HG03558 (cell line): ENCODE measurements around the gene NMD3.

Source experiments
- ATAC-seq: cut with Tn5 transposase; IDR thresholded peaks from one replicate; pipeline ENCODE4 v1.9.1; 2021; ENCODE audit warnings: moderate number of reproducible peaks; ENCODE audit not compliant: unreplicated experiment; ENCODE audit errors: extremely low read depth

NMD3 gene

DNA sequence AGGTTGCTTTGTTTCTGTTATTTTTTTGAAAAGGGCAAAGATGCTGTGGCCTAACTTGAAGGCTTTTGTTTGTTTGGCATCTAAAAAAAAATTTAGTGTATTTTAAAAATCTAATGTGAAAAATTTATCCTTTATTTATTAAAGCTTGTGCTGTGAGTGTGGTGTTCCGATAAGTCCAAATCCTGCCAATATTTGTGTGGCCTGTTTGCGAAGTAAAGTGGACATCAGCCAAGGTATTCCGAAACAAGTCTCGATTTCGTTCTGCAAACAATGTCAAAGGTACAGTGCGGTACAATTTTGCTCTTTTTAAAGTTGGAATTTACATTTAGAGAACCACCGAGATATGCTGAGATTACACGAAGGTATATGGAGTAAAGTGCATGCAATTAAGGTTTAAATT lies 3.7 kb downstream of the NMD3 start:
- ATAC-seq = no peak

DNA sequence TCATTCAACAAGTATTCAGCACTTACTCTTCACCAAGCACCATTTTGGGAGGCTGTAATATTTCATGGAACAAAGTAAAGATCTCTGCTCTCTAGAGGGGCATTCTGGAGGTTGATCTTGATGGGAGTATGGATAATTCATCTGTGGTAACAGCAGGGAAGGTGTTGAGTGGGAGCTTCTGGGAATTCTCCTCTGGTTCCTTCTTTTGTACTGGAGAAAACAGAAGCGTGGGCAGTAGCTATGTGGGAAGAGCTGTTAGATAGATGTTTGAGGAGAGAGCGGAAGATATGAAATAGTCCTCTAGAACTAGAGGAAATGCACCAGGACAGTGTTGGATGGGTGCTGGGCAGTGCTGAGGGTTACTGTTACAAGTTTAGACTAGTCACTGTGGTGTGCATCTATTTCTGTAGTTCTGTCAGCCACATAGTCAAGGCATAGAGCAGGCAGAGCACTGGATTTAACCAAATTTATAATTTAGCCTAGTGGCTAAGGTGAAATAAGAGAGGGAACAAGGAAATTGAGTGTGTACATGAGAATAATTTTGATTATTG lies 9.6 kb downstream of the NMD3 start:
- no peak for ATAC-seq

DNA sequence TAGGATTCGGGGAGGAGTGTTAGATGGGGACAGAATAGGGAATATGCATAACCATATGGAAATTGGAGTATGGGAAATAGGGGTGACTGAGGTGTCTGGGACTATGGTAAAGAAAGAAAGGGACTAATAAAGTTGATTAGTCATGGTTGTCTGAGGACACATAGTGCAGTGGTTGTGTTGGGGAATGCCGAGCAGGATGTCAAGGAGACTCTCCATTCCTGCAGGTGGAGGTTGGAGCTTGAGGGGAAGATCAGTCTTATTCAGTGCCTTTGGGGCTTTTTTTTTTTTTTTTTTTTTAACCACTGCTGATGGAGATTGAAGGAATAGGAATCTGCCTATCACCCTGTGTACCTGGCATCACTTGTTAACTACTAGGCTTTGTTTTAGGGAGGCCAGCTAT lies 10.8 kb downstream of the NMD3 start:
- no peak for ATAC-seq

DNA sequence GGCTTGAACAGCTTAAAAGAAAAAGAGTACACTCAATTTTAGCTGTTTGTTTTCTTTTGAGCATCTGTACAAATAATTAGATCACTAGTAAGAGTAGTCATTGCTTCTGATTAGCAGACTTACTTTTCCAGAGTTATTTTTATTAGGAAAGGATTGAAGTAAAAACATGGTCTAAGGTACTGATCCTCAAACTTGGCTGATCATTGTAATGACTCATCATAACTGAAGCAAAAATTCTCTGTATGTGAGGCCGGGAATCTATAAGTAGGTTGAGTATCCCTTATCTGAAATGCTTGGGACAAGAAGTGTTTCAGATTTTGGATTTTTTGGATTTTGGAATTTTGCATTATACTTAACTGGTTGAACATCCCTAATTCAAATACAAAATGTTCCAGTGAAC lies 12.4 kb downstream of the NMD3 start:
- no peak for ATAC-seq

DNA sequence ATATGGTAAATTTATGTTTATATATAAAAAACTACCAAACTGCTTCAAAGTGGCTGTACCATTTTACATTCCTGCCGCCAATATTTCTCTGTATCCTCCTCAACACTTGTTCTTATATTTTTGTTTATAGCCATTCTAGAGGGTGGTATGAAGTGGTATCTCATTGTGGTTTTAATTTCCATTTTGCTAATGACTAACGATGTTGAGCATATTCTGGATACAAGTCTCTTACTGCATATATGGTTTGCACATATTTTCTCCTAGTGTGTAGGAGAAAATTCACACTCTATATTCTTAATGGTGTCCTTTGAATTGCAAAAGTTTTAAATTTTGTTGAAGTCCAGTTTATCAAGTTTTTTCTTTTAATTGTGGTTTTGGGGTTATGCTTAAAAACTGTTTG lies 15.1 kb downstream of the NMD3 start:
- ATAC-seq = no peak

DNA sequence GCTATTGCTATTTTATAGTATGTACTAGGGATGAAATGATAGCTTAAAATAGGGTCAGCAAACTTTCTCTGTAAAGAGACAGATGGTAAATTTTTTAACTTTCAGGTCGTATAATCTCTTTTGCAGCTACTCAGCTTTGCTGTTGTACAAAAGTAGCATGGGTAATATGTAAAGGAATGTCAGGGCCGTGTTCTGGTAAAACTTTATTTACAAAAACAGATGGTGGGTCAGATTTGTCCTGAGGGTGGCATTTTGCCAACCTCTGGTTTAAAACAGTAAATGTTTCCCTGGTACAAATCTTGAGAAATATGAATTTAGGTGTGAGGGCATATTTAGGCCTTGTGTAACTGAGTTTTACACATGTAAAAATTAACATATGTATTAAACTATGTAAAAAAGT lies 18.6 kb downstream of the NMD3 start:
- ATAC-seq = no peak

DNA sequence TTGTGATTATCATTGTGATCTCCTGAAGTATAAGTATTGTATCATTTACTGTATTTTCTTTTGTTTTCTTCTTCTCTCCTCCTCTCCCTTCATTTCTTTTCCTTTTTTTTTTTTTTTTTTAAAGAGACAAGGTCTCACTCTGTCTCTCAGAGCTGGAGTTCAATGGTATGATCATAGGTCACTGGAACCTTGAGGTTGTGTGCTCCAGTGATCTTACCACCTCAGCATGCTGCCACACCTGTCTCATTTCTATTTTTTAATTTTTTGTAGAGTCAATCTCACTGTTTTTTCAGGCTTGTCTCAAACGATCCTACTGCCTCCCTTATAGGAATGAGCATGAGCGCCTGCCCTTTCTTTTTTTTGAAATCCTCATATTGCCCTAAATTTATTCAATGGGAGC lies 23.4 kb downstream of the NMD3 start:
- no peak for ATAC-seq

DNA sequence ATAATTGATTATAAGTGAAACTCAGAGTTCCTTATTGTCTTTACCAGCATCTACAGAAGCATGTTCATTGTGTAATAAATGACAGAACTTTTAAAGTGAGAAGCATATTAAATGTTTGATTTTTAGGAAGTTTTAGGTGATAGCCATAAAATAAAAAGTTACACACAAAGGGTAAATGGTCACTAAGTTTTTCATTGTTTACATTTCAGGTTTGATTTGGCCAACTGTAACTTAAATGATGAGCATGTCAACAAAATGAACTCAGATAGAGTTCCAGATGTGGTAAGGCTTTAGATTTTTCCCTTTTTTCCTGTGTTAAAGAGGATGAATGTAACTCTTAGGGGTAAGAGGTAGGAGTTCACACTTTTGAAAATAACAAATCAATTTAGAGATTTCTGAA lies 25.9 kb downstream of the NMD3 start:
- ATAC-seq = no peak

DNA sequence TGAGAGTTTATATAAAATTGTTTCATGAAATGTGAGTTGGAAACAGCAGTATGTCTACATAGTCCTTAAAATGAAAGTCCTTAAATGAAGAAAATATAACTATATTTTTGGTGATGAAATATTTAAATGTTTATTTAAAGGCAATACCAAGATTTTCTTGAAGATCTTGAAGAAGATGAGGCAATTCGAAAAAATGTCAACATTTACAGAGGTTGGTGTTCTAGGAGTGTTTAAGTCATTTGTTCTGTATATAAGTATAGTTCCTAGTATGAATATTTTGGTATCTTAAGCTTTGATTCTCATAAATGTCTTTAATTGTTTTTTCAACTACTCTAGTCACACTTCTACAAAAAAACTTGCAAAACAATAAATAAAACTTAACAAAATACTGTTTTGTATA lies 29.0 kb downstream of the NMD3 start:
- no peak for ATAC-seq

DNA sequence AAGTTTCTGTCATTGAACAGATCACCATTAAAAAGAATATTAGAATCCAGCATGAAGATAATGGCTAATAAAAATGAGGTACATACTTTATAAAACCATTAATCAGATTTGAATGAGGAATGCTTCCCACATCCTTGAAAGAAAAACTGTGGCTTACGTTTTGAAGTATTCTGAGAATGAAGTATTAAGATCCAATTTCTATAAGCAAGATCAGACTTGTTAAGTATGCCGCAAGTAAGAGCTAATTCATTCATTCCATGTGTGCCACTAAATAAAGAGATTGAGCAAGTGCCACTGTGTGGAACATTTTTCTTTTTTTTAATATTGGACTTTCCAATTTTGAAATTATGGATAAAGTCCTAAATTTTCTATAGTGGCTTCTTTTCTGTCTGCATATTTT lies 30.6 kb downstream of the NMD3 start:
- no peak for ATAC-seq

DNA sequence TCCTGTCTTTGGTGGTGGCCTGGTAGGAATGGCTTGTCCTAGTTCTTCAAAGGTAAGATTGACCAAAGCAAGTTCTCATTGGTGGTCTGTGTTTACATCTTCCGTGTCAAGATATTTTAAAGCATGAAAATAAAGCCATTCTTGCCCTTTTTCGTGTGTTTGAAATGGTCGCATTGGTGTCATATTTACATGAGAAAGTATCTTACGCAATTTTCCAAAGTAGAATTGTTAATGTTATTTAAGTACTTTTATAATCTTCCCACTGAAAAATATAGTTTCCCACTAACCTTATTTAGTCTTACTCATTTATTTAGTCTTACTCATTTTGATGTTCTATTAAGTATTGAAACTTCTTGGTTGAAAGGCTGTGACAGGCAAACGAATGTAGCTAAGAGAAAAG lies 31.0 kb downstream of the NMD3 start:
- no peak for ATAC-seq

DNA sequence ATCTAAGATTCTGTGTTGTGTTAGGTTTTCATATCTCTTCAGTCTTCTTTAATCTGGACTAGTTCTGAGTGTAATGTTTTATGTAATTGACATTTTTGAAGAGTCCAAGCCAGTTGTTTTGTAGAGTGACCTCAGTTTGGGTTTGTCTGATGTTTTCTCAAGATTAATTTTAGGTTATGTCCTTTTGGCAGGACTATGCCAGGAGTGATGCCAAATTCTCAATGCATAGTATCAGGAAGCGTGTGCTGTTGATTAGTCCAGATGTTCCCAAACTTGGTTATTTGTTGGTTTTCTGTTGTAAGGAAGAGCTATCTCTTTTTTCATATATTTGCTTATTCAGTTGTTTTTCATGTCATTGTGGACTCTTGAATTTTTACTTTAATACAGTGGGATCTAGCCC lies 32.6 kb downstream of the NMD3 start:
- ATAC-seq = no peak

DNA sequence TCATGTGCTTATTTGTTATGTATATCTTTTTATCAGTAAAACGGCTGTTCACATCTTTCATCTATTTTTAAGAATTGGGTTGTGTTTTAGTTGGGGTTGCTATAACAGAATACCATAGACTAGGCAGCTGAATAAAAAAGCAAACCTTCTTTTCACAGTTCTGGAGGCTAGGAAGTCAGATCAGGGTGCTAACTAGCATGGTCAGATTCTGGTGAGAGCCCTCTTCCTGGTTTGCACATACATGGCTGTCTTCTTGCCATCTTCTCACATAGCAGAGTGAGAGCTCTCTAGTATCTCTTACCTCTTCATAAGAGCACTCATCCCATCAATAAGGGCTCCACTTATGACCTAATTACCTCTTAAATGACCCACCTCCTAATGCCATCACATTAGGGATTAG lies 33.8 kb downstream of the NMD3 start:
- ATAC-seq = no peak

DNA sequence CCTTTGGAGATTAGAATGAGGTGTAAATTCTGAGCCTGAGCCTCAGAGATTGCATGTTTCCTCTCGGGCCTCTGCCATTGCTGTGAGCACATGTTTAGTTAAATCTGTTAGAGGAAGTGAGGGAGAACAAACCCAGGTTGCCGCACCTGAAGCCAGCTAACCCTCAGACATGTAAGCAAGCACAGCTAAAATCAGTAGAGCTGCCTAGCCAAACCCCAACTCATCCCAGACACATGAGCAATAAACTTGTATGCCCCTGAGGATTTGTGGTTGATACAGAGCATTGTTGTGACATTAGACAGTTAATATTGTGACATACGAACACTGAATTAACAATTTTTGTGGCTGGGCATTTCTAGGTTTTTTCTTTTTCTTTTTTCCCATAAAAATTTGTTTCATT lies 41.9 kb downstream of the NMD3 start:
- ATAC-seq = no peak

DNA sequence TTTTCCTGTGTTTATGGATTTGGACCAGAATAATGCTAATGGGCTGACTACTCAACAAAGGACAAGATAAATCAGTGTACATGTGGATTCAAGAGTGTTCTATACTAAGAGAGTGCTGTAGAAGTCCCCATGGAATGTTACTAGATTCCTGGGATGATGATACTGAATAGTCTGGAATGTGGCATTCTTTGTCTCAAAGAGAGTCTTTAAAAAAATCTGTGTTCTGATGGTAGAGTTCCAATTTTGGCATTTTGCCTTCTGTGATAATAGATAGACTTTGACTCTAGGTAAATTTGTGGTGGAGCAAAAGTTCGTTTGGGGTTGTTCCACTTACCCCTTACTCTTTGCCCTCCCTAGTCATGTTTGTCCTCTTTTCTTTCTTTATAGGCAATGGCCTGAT lies 43.7 kb downstream of the NMD3 start:
- no peak for ATAC-seq

DNA sequence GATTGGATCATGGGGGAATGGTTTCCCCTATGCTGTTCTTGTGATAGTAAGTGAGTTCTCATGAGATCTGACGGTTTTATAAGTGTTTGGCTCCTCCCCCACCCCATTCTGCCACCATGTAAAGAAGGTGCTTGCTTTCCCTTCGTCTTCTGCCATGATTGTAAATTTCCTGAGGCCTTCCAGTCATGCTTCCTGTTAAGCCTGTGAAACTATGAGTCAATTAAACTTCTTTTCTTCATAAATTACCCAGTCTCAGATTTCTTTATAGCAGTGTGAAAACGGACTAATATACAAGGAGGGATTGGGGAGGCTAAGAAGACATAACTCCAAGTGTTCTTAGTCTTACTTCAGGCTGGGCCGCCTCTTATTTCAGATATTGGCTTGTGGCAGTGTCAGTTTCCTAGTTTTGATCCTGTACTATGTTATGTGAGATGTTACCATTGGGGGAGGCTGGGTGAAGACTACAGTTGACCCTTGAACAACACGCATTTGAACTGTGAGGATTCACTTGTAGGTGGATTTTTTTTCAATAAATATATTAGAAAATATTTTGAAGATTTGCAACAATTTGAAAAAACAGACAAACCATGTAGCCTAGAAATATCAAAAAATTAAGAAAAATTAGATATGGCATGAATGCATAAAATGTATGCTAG lies 44.9 kb downstream of the NMD3 start:
- ATAC-seq = no peak

DNA sequence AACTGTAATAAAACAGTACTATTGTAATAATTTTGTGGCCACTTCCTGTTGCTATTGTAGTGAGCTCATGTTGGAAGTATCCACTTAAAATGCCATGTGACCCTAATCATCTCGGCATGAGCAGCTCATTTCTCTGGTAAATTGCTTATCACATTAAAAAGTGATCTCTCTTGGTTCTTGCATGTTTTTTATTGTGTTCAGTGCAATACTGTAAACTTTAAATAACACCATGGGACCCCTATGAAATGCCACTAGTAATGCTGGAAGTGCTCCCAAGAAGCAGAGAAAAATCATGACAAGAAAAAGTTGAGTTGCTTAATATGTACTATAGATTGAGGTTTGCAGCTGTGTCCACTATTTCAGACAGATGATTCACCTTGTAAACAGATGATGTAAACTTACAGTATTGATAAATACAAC lies 45.6 kb downstream of the NMD3 start:
- no peak for ATAC-seq

DNA sequence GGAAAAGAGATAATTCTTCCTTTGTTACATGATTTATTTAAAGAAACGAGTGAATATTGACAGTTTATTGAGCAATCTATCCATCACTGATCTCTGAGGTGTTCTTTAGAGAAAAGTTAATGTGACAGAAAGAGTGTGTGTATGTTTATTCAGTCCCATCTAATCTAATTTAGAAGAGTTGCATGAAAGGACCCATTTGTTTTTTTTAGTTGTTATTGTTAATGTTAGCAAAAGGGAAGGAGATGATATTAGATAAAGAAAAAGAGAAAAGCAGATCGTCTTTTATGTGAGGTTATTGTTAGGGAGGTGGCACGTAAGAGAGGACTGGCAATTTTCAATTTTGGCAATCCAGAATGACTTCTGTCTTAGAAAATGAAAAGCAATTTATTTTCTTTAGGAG lies 46.5 kb downstream of the NMD3 start:
- ATAC-seq = no peak

DNA sequence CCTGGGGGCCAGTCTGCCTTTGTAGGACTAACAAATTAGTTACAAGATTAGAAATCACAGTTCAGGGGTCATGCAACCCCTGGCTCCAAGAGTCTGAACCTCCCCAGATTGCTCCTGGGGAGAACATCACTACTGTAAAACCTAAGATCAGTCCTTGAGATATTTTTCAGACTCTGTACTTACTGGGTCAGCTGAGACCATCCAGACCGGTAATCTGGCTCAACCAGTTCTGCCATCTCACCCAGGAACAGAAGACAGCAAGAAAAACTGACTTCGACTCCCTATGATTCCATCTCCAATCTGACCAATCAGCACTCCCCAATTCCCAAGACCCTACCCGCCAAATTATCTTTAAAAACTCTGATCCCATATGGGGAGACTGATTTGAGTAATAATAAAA lies 47.5 kb downstream of the NMD3 start:
- no peak for ATAC-seq

DNA sequence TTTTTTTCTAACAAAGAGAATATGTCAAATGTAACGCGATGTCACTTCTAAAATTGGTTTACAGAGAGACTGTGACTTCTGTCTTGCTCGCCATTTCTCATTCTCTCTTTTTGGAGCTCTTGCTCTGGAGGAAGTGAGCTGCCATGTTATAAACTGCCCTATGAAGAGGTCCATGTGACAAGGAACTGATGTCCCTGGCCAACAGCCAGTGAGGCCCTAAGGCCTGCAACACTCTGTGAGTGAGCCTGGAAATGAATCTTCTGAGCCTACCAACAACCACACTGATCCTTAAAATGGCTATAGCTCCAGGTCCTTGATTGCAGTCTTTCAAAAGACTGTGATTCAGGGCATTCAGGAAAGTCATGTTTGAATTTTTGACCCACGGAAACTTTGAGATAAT lies 49.9 kb downstream of the NMD3 start:
- ATAC-seq = no peak

DNA sequence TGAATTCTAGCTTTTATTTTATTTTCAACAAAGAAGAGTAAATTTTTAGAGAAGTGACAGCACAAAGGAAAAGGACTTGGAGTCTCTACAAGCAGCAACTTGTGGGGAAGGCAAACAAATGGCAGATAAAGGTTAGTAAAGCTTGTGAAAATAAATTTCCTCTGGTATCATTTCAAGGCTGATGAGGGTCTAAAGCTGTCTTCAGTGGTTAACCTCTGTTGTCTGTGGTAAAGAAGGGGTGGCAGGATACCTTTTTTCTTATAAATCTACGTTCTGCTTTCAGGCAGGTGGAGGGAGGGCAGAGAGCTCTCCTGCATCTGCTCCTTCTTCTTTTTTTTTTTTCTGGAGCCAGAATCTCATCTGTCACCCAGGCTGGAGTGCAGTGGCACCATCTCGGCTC lies 50.5 kb downstream of the NMD3 start:
- ATAC-seq = no peak

DNA sequence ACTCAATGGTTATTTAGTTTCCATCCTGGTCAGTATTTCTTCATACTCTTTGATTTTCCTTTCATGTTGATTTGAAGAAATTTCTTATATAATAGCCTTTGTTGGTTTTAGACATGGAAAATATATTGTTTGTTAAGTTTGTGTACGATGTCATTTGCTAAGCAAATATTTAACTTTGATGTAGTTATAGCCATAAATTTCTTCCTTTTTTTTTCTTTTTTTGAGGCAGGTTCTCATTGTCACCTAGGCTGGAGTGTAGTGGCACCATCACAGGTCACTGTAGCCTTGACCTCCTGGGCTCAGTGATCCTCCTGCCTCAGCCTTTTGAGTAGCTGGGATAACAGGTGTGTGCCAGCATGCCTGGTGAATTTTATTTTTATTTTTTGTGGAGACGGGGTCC lies 51.4 kb downstream of the NMD3 start:
- ATAC-seq = no peak
